Glutamatergic neuron (in vitro differentiated cells): ENCODE measurements around the gene CALB2. TPM values are rescaled to one million over a fixed set of nuclear protein-coding genes. Genes with fewer than 3 reads are reported as not detected.

Experiments
- DNase-seq: peaks from one replicate; pipeline ENCODE4 v3.0.0; 2022
- H3K27ac Mint-ChIP-seq: one replicate; pipeline ENCODE4 v1.8.0; 2020; ENCODE audit warnings: mild to moderate bottlenecking, mixed read lengths, inconsistent platforms; ENCODE audit not compliant: unreplicated experiment
- H3K27me3 Mint-ChIP-seq: one replicate; pipeline ENCODE4 v1.8.0; 2020; ENCODE audit warnings: mild to moderate bottlenecking, moderate library complexity, mixed read lengths, inconsistent platforms; ENCODE audit not compliant: unreplicated experiment
- H3K36me3 Mint-ChIP-seq: one replicate; pipeline ENCODE4 v1.8.0; 2020; ENCODE audit warnings: mild to moderate bottlenecking, mixed read lengths, inconsistent platforms; ENCODE audit not compliant: unreplicated experiment
- H3K4me1 Mint-ChIP-seq: one replicate; pipeline ENCODE4 v1.8.0; 2020; ENCODE audit warnings: mild to moderate bottlenecking, low read depth, mixed read lengths, inconsistent platforms; ENCODE audit not compliant: unreplicated experiment
- H3K4me3 Mint-ChIP-seq: one replicate; pipeline ENCODE4 v1.8.0; 2020; ENCODE audit warnings: mild to moderate bottlenecking, mixed read lengths, inconsistent platforms; ENCODE audit not compliant: unreplicated experiment
- H3K9me3 Mint-ChIP-seq: one replicate; pipeline ENCODE4 v1.8.0; 2020; ENCODE audit warnings: mild to moderate bottlenecking, moderate library complexity, mixed read lengths, inconsistent platforms; ENCODE audit not compliant: unreplicated experiment
- CTCF ChIP-seq: fragments of 200-600 bp; sonication (generic); IDR thresholded peaks from one replicate; pipeline ENCODE4 v1.5.0; 2021; ENCODE audit not compliant: partially characterized antibody, unreplicated experiment
- total RNA-seq: library from RNA; stranded (reverse); fragmentation: NEBNext Ultra II Directional; extraction: Animal tissue kit (Norgen Biotek cat#: 25700); gene quantifications from one replicate; pipeline ENCODE4 v1.2.1, GENCODE V29; 2021; ENCODE audit not compliant: unreplicated experiment

CALB2 gene
- total RNA-seq, 1 donor from 2014 or later: 0.39 TPM

DNA sequence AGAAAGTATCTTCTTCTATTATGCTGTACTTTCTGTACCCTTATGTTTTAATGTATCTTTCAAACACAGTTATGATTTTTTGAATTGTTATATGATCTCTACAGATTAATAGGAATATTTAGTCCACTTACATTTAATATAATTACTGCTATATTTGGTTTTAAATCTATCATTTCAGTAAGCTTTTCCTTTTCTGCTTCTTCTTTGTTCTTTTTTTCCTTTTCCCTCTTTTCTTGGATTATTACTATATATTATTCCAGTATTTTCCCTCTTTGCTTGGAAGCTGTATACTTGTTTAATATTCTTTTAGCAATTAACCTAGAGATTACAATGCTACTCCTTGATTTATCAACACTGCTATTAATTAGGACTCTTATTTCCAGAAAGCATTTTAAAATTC, 69.9 kb downstream of the CALB2 start:
- H3K27ac Mint-ChIP-seq: no peak overlapping the region
- no peak for TF ChIP-seq CTCF
- H3K36me3 Mint-ChIP-seq: no peaks in the 10 kb centered on the region
- H3K9me3 Mint-ChIP-seq: peaks cover 21% of the 10 kb centered on the region
- no peak overlapping the region for H3K4me3 Mint-ChIP-seq
- no peak for DNase-seq
- peaks cover 2% of the 10 kb centered on the region for H3K4me1 Mint-ChIP-seq
- H3K27me3 Mint-ChIP-seq: peaks cover 25% of the 10 kb centered on the region

- peaks cover 21% of the 10 kb centered on the region for H3K9me3 Mint-ChIP-seq
- DNase-seq: no peak
- no peak overlapping the region for H3K27ac Mint-ChIP-seq
- peaks cover 24% of the 10 kb centered on the region for H3K27me3 Mint-ChIP-seq
- H3K36me3 Mint-ChIP-seq: no peaks in the 10 kb centered on the region
- TF ChIP-seq CTCF: no peak
- H3K4me1 Mint-ChIP-seq: peaks cover 2% of the 10 kb centered on the region
- no peak overlapping the region for H3K4me3 Mint-ChIP-seq
These were observed 70.4 kb downstream of the CALB2 start for GRCh38 chr16:71428883-71429282.

- peaks cover 19% of the 10 kb centered on the region for H3K27me3 Mint-ChIP-seq
- no peak overlapping the region for H3K27ac Mint-ChIP-seq
- TF ChIP-seq CTCF: no peak
- H3K36me3 Mint-ChIP-seq: no peaks in the 10 kb centered on the region
- H3K4me3 Mint-ChIP-seq: no peak overlapping the region
- no peak for DNase-seq
- H3K4me1 Mint-ChIP-seq: peaks cover 2% of the 10 kb centered on the region
- peaks cover 21% of the 10 kb centered on the region for H3K9me3 Mint-ChIP-seq
These were observed 71.1 kb downstream of the CALB2 start for GRCh38 chr16:71429581-71429980.

GRCh38 chr16:71430744-71431143, 72.2 kb downstream of the CALB2 start:
- DNase-seq: no peak
- H3K9me3 Mint-ChIP-seq: peaks cover 15% of the 10 kb centered on the region
- peaks cover 2% of the 10 kb centered on the region for H3K4me1 Mint-ChIP-seq
- no peaks in the 10 kb centered on the region for H3K36me3 Mint-ChIP-seq
- peaks cover 15% of the 10 kb centered on the region for H3K27me3 Mint-ChIP-seq
- TF ChIP-seq CTCF: no peak
- H3K4me3 Mint-ChIP-seq: no peak overlapping the region
- H3K27ac Mint-ChIP-seq: no peak overlapping the region

GRCh38 chr16:71431176-71431575, 72.7 kb downstream of the CALB2 start:
- no peak for TF ChIP-seq CTCF
- Mint-ChIP-seq H3K36me3 (no peaks in the 10 kb centered on the region), H3K4me1 (peaks cover 2% of the 10 kb centered on the region), H3K4me3 (no peak overlapping the region), H3K27ac (no peak overlapping the region), H3K9me3 (peaks cover 14% of the 10 kb centered on the region), H3K27me3 (peaks cover 11% of the 10 kb centered on the region)
- no peak for DNase-seq
